GM19455 (cell line): Measurements from ENCODE around the gene TOM1L2.
A peak's percentile ranks its signal among the peaks of the same experiment; 100 is the strongest.

ENCODE experiments used
- ATAC-seq: cut with Tn5 transposase; IDR thresholded peaks from one replicate; pipeline ENCODE4 v1.9.1; 2021; ENCODE audit not compliant: unreplicated experiment

Gene TOM1L2

DNA sequence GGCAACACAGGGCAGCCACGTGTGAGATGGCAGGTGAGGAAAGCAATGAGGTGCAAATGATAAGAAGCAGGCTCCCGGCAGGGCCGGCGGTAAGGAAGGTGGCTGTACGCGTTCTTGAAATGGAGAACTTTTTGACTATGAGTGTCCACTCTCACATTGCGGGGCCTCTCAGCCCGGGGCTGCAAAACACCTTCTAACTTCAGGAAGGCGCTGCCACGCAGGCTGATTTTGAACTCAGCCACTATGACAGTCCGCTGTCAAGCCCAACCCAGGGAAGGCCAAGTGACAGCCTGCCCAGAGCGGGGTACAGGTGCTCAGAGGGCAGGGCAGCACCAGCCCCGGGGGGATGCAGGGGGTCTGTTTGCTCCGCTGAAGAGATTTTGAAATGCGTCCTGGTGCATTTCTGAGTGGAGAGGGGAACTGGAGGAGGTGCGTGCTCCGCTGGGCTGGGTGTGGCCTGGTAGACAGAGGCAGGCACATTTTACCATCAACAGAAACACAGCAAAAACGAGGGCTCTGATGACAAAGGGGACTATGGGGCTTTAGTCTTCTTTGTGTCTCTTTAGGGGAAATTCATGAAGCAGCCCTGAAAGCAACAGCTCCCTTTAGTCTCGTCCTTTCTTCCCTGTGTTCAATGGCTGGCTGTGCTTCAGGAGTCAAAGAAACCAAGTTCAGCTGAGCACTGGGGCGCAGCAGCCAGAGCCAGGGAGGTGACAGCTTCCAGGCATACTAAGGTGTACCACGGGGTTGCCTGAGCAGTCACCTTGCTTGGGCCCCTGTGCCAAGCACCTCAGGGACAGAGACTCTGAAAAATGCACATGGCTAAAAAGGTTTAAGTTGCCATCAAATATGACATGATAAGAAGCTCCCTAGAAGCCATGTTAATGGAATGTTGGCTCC lies 120.8 kb downstream of the TOM1L2 start:
- no peak for ATAC-seq

DNA sequence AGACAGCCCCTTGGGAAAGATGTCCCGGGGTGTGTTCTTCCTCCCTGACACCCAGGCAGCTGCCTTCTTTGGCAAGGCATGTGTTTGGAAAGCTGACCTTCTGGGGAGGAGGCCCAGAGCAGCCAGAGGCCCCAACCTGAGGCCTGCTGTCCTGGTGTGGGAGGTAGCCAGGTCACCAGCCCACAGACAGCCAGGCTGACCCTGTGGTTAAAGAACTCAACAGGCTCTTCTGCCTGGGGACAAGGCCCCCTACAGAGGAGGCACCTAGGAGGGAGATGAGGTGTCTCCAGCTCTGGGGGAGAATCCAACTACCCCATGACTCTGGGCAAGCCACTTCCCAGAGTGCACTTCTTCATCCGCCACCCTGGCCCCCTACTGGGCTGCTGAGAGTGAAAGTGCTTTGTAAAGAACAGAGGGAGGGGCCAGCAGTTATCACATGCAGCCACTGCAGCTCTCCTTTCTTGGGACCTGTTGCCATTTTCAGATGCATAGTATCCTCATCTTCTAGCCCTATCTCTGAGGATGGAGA lies 122.3 kb downstream of the TOM1L2 start:
- no peak for ATAC-seq

DNA sequence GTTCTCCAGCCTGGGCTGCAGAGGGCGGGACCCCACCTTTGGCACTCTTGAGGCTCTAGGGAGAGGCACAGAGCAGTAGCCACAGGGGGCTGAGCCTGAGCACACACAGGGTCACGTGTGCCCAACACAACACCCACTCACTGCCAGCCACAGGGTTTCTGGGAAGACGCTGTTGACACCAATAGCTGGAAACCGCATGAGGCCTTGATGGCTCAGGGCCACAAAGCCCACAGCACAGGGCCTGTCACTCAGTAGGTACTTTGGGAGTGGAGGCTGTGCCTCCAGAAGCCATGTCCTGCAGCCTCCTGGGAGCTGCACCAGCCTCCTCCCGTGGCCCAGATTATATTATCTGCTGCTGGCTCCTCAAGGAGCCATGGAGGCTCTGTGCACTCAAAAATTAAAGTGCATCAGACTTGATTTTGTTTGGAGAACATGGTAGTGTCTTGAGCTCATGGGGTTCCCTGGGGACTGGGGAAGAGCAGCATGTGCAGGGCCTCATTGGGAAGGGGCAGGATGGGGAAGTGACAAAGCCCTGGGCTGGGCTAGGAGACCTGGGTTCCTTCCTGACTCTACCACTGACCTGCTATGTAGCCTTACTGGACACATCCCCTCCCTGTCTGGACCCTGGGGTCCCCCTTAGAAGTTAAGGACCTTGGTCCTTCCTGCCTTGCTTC lies 122.9 kb downstream of the TOM1L2 start:
- ATAC-seq = no peak

DNA sequence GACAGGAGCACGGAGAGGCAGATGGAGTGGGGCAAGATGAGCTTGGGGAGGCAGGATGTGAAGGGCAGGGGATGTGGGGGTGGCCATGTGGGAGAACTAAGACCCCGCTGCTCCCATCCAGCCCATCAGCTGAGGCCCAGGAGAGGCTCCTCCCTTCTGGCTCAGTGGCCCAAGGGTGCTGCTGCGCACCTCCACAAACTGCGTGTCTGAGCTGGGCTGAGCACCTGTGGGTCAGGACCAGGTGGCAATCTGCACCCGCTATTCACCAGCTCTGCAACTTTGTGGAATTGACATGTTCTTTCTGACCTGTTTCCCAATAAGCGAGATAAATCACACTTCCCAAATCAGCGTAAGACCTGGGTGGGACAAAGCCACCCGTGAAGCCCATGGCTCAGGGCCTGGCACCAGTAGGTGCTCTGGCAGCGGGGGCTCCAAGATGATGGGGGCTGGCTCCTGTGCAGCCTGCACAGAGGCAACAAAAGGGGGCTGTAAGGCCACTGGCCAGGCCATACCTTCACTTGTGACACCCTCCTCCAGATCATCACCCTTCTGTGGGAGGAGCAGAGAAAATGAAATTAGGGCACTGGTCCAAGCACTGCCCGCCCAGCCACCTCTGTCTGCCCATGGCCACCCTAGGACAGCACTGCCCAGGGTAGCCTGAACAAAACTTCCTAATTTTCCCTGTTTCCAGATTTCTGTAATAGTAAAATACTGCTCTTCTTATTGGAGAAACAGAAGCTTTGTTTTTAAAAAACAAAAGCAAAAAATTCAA lies 123.7 kb downstream of the TOM1L2 start:
- no peak for ATAC-seq

DNA sequence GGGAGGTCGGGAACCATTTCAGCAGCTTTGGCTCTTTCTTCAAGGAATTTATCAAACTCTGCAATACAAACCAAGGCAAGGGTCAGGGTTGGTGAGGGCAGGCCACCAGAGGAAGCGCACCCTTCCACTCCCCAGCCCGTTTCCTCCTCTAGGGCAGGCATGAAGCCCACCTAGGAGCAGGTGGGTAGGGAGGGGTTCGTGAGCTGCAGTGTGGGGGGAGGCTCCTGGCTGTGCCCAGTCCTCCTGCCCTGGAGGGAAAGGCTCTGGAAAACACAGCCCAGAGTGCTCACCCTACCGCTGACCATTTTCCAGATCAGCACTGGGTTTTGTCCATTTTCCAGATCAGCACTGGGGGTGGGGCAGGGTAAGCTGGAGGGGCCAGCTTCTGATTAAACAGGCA lies 124.5 kb downstream of the TOM1L2 start:
- ATAC-seq = no peak

DNA sequence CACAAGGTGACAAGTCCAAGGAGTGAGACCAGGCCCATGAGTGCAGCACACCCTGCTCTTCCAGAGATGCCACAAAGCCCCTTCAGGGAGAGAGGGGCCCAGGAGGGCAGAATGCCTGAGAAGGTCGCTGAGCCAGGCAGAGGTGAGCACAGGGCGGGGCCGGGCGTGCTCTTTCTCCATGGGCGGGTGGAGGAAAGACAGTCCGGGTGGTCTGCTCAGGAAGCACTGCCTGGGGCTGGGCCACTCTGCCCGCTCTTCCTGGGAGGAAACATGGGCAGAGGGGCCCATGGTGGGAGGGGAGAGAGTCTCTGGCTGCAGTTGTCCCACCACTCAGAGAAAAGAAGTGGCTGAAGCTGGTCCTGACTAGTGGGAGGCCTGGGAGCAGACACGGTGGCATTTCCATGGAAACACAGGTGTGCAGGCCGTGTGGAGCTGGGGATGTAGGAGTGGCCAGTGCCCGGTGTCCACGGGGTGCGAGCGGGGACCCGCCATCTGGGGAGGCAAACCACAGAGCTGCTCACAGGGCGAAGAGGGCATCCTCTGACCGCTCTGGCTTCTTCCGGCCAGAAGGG lies 125.0 kb downstream of the TOM1L2 start:
- no peak for ATAC-seq

DNA sequence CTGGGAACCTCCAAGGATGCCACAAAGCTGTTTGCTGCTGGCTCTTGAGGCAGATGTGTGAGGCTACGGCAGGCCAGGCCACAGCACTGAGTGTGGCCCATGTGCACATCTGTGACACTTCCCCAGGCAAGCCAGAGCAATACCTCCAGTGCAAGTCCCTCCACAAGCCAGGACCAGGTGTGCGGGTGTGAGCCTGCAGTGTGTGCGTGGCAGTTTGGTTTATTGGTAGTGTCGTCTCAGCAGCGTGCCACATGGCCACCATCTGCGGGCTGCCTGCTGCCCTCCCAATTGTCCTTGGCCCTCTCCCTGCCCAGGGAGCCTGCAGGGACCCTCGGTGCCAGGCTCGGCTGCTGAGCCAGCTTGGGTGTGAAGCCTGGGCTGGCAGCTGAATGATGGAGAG lies 125.6 kb downstream of the TOM1L2 start:
- ATAC-seq = no peak

DNA sequence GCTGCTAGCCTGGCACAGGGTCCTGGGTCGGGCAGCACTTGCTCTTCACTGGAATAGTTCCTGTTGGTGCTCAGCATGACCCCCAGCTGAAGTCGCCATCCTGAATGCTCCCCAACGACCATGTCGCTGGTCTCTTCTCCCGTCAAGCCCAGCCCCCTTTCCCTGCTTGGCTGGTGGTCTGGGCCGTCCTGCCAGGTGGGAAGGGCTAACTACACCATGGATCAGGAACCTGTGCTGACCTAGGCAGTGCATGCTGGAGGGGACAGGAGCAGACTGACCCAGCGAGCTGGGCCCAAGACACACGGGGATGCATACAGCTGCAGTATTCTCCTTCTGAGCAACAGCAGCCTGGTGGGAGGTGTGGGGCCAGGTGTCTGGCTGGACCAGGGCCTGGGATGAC lies 126.2 kb downstream of the TOM1L2 start:
- no peak for ATAC-seq

DNA sequence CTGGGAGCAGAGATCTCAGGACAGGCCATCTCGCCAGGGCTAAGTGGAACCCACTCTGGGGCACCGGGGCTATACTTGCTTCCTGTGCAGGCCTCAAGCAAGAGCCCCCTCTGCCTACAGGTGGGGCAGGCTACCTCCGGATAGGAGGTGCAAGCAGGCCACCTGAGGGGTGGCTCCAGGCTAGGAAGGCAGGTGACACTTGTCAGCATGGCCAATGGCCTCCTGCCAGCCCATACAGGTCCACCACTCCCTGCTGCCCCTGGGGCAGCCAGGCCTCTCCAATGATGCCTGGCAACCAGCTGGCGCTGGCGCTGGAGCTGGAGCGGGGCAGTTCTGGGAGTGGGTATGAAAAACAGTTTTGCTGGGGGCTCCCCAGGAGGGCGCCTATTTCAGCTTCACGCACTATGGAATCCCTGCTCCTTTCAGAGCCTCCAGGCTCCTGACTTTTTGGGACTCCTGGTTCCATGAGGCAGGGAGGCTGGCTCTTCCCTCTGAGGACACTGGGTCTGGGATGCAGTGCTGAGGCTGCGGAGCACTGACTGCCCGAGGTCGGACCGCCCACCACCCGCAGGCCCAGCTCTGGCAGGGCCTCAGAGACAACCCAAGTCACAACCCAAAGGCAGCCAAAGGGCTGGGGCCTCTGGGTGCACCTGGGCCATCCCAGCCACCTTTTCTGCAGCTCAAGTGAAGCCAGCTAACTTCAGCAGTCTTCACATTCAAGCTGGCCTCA lies 127.0 kb downstream of the TOM1L2 start:
- no peak for ATAC-seq

DNA sequence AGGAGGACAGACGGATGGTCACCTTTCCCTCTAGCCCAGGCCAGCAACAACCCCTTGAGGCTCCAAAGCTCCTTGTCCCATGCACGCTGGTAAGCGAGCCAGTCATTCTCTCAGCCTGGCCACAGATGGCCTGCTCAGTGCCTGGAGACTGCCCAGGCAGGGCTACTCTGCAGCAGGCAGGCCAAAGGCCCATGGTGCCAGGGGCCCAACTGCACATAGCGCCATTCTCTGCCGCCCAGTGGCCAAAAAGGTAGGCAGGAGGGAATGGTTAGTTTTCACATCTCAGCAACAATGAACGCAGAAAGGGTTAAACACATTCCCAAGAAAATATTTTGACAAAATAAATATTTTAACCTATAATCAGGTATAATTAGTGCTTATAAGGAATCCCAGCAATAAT lies 127.7 kb downstream of the TOM1L2 start:
- ATAC-seq = no peak

DNA sequence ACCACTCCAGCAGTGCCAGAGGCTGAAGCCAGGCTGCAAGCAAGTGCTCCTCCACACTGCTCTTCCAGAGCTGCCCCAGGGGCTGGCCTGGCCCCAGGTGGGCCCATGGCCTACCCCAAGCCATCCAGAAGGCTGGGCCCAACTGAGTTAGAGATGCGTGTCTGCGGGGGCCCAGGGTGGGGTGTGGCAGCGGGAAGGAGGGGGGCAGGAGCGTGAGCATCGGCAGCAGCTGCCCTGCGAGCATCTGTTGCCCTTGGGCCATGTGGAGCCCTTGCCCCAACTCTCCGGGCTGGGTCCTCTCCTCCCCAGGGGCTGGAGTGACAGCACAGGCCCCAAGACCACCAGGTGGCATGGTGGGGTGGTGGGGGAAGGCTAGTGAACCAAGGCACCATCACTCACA lies 128.1 kb downstream of the TOM1L2 start:
- no peak for ATAC-seq

DNA sequence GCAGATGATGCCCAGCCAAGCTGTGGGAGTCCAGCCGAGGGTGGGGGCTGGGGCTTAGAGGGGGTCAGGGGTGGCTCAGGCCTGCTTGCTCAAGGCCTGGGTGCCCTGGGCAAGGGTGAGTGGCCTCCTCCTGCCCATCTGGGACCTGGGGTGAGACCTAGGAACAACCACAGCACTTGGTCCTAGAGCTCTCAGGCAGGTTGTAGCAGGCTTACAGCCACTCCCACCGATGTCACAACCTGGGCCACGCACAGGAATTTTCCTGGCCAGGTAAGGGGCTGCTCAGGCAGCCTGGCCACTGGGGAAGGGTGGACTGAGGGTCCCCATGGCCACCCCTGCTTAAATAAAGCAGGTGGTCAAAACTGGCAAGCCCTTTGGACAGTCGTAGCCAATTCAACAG lies 129.1 kb downstream of the TOM1L2 start:
- ATAC-seq = no peak

DNA sequence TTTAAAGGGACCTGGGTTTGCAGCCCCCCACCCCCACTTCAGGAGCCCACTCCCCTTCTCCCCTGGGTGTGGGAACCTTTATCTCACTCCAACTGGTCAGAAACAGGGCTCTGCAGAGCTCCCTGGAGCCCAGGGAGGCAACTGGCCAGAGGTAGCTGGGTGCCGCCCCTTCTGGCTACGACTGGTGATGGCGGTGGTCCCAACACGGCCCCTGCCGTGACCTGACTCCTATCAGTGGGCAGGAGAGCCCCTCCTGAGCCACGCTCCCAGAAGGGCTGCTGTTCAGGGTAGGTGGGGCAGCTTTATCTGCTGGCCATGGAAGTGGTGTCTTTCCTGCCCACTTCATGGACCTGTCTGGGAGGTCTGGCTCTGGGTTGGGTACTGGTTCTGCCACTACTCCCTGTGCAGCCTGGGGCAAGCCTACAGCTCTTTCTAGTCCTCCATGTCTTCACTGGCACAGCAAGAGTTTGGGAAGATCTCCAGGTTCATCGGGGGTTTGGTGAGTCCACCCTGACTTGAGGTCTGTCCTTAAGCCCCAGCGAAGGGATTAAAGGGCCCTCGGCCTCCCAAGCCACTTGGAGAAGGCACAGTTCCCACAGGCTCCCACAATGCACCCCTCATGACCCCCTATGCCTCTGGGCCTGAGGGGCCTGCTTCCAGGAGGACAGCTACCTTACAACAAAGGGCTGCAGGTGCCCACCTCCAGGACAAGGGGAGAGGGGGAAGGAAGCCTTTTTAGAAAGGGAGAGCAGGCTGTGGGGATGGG lies 129.9 kb downstream of the TOM1L2 start:
- ATAC-seq = no peak

DNA sequence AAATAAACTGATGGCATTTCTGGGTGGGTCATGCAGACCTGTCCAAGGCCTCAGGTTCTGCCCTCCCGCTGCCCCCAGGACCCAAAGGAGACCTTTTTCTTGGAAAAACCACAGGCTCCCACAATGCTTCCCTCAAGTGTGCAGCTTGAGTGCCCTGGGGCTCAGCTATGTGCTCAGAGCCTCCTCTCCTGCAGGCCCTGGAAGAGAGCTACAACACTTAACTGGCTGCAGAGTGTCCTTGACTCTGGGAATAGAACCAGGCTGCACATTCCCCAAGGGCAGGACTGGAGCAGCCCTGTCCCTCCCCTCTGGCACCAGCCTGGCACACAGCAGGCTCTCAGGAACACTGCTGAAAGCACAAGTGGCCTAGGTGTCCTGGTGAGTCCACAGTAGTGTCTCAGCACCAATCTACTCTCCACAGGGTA lies 130.6 kb downstream of the TOM1L2 start:
- no peak for ATAC-seq

DNA sequence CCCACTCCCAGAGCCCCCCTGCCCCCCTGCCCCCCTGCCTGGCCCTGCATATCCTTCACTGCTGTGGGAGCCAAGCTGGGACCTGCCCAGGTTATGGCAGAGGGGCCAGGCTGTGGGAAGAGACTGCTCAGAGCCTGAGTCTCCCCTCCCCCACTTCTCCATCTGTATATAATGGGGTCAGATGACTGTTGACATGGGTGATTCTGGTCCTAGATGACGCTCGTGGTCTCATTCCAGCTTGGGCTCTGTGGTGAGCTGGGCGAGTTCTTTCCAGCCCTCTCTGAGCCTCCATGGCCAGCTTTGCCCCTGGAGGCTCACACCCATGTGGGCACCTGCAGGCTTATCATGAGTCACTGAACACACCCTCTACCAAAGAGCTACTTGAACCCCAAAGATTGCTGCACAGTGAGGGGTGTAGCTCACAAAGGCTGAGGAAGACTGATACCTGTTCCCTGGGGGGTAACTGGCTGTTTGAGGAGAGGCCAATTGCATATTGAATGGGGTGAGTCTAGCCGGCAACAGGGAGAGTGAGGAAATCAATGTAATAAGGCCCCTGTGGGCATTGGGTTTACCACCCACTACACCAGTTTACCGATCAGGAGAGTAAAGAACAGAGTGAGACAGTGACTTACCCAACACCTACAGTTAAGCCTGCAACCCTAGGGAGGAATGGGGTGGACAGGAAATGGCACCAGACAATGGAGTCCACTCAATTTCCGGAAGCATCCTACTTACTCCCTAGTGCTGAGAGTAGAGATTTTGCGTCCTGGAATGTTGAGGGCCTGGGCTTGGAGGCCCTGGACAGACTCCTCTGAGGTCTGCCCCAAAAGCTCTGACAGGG lies 131.2 kb downstream of the TOM1L2 start:
- ATAC-seq = no peak

DNA sequence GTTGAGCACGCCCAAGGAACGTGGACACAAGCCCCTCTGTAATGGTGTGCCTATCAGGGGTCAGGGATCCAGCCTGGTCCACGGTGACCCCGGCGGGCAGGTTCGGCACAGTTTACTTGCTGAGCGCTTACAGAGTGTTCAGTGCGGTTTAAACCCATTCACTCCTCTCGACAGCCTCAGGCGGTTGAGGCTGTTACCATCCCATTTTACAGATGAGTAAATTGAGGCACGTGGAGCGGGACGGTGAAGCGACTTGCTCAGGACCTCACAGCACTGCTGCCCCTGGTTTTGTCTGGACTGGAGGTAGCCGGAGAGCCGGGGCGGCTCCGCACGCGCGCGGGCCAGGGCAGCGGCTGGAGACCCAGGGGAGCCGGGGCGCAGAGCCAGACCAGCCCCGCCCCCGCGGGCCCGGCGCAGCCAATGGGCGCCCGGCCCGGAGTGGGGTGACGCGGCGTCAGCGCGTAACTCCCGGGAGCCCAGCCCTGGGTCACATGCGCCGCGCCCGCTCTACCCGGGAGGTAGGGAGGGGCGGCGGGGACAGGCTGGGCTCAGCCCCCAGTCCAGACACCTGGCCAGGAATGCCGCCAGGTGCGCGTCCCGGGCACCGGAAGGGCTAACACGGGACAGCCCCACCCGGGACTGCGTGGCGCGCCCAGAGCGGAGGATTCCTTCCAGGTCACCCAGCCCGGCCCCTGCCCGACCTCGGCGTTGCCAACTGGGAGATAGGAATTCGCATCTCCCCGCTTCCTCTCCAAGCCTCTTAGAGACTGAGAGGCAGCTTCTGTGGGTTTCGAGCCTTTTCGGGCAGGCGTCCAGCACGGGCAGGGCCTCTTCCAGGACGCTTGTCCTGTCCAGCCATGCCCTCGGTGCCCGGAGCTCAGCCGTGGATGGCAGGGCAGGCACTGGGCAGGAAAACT lies 132.2 kb downstream of the TOM1L2 start:
- peak; percentile 68 for ATAC-seq
